Sigmoid colon (tissue), 7 donors: ENCODE results near the gene LECT2. TPM values are rescaled to one million over a fixed set of nuclear protein-coding genes. Genes with fewer than 3 reads are reported as not detected.

Experiments used
- DNase-seq: peaks from one replicate; pipeline ENCODE4 v3.0.0-alpha.2; 2019
- H3K27ac ChIP-seq, 4 donors: fragments of 200-600 bp; sonication (generic); one replicate each; pipeline ENCODE4 v1.5.1; 2016 to 2019; ENCODE audit warnings: mild to moderate bottlenecking in 1 of 4
- H3K27me3 ChIP-seq, 3 donors: fragments of 200-600 bp; sonication (generic); one replicate each; pipeline ENCODE4 v1.5.1; 2019; ENCODE audit warnings: mild to moderate bottlenecking in 1 of 3
- H3K36me3 ChIP-seq, 4 donors: fragments of 200-600 bp; sonication (generic); one replicate each; pipeline ENCODE4 v1.5.1; 2016 to 2019
- H3K4me1 ChIP-seq, 4 donors: fragments of 200-600 bp; sonication (generic); one replicate each; pipeline ENCODE4 v1.5.1; 2017 to 2019
- H3K4me3 ChIP-seq, 4 donors: fragments of 200-600 bp; sonication (generic); one replicate each; pipeline ENCODE4 v1.5.1; 2017 to 2019; ENCODE audit warnings: mild to moderate bottlenecking in 2 of 4, moderate library complexity in 1 of 4
- H3K9me3 ChIP-seq, 4 donors: fragments of 200-600 bp in 3 of 4; sonication (generic) in 3 of 4; one replicate each; pipeline versions ENCODE4 v1.5.1 to v1.6.1; 2013 to 2019
- CTCF ChIP-seq, 4 experiments: fragments of 450-650 bp in 3 of 4; fragments of 200-600 bp in 1 of 4; IDR thresholded peaks; one replicate each; pipeline ENCODE4 v1.5.1; 2016 to 2019; ENCODE audit warnings: antibody characterized with exemption in 4 of 4, mild to moderate bottlenecking in 3 of 4, moderate library complexity in 2 of 4
- EP300 ChIP-seq, 4 donors: sonication (generic); formaldehyde crosslinking; IDR thresholded peaks; one replicate each; pipeline ENCODE4 v1.6.1; 2017; ENCODE audit warnings: antibody characterized with exemption in 4 of 4
- POLR2A ChIP-seq, 2 donors: fragments of 450-650 bp; IDR thresholded peaks; one replicate each; pipeline ENCODE4 v1.6.1; 2016; ENCODE audit warnings: antibody characterized with exemption in 2 of 2, mild to moderate bottlenecking in 2 of 2, moderate library complexity in 2 of 2
- POLR2AphosphoS5 ChIP-seq, 4 donors: sonication (generic); formaldehyde crosslinking; IDR thresholded peaks; one replicate each; pipeline ENCODE4 v1.6.1; 2017; ENCODE audit warnings: antibody characterized with exemption in 4 of 4
- WGBS, 2 donors: extraction: QIAGEN DNeasy Blood & Tissue Kit; methylation state at CpG; one replicate each; pipeline ENCODE4 v1.1.7; 2013; 5-methylcytosine and 5-hydroxymethylcytosine counted together
- intact Hi-C: fragments of 100-400 bp; cut with DNase I; formaldehyde crosslinking; loops from one replicate; pipeline ENCODE4 v1.15.1; 2023
- polyA plus RNA-seq, 3 donors: library from polyadenylated mRNA; stranded (reverse); fragments of 200-250 nt; gene quantifications; one replicate each; pipeline ENCODE4 v1.2.3, GENCODE V29; 2013
- total RNA-seq, 4 donors: library from RNA; depleted of rRNA; stranded (reverse); fragments of >200 nt; gene quantifications; one replicate each; pipeline ENCODE4 v1.1.0, GENCODE V29; 2016
- donor health status: healthy with polysubstance abuse.
- donor health status: Bipolar disorder and iron deficiency.
- donor health status: healthy.

Gene LECT2
- total RNA-seq (not detected), polyA plus RNA-seq (not detected)

- intact Hi-C loops = no loop called here
- Histone ChIP-seq H3K27me3 (no peaks in the 10 kb centered on the region), H3K27ac (no peak within 1 kb of the TSS), H3K4me1 (no peaks in the 10 kb centered on the region), H3K9me3 (no peaks in the 10 kb centered on the region), H3K4me3 (no peak within 1 kb of the TSS), H3K36me3 (no peaks in the 10 kb centered on the region)
- WGBS, 2 donors = 84 to 90% methylated on average over 3 of the region's 3 CpGs
- no peak for DNase-seq
- TF ChIP-seq POLR2A (IDR thresholded peaks at IDR 0.05) = no peak
- TF ChIP-seq CTCF (IDR thresholded peaks at IDR 0.05) = no peak
- no peak for TF ChIP-seq EP300 (IDR thresholded peaks at IDR 0.05)
Measured at GRCh38 chr5:135954899-135955298, at the start of gene LECT2. LECT2 (minus strand) TSS chr5:135954983; CDS start chr5:135954833, 150 bp downstream.

- Histone ChIP-seq H3K36me3 (no peaks in the 10 kb centered on the region), H3K4me3 (no peak overlapping the region), H3K27ac (peak overlapping the region in 1 of 4 donors; percentile 6), H3K9me3 (no peaks in the 10 kb centered on the region), H3K4me1 (peaks cover 0 to 26% (median 18%) of the 10 kb centered on the region in 4 donors), H3K27me3 (no peaks in the 10 kb centered on the region)
- DNase-seq = no peak
- 96% methylated on average over 3 of the region's 3 CpGs for WGBS, 2 donors
- intact Hi-C loops = no loop called here
- no peak for TF ChIP-seq POLR2AphosphoS5 (IDR thresholded peaks at IDR 0.05)
- TF ChIP-seq CTCF (IDR thresholded peaks at IDR 0.05) = no peak
- no peak for TF ChIP-seq EP300 (IDR thresholded peaks at IDR 0.05)
- TF ChIP-seq POLR2A (IDR thresholded peaks at IDR 0.05) = no peak
Measured at GRCh38 chr5:136004436-136004835, 49.7 kb upstream of the LECT2 start.

GRCh38 chr5:136001466-136001981, 46.7 kb upstream of the LECT2 start:
- Histone ChIP-seq H3K36me3 (no peaks in the 10 kb centered on the region), H3K4me3 (no peak overlapping the region), H3K4me1 (peaks cover 0 to 26% (median 10%) of the 10 kb centered on the region in 4 donors), H3K27me3 (no peaks in the 10 kb centered on the region), H3K9me3 (no peaks in the 10 kb centered on the region), H3K27ac (peak overlapping the region in 1 of 4 donors; percentile 42)
- intact Hi-C loops = no loop called here
- no peak for DNase-seq
- WGBS, 2 donors = 67 to 73% methylated on average over 5 of the region's 5 CpGs
- TF ChIP-seq POLR2A (IDR thresholded peaks at IDR 0.05) (no peak), POLR2AphosphoS5 (IDR thresholded peaks at IDR 0.05) (peak in 1 of 4 donors; percentile 20)

GRCh38 chr5:136000932-136001331, 46.1 kb upstream of the LECT2 start:
- intact Hi-C loops = no loop called here
- 78 to 87% methylated on average over 3 of the region's 3 CpGs for WGBS, 2 donors
- no peak for DNase-seq
- no peaks in the 10 kb centered on the region for H3K27me3 ChIP-seq
- H3K9me3 ChIP-seq = no peaks in the 10 kb centered on the region
- no peak for TF ChIP-seq CTCF (IDR thresholded peaks at IDR 0.05)
- TF ChIP-seq POLR2AphosphoS5 (IDR thresholded peaks at IDR 0.05) = no peak
- TF ChIP-seq POLR2A (IDR thresholded peaks at IDR 0.05) = no peak
- TF ChIP-seq EP300 (IDR thresholded peaks at IDR 0.05) = no peak
- peaks cover 0 to 26% (median 10%) of the 10 kb centered on the region in 4 donors for H3K4me1 ChIP-seq
- no peaks in the 10 kb centered on the region for H3K36me3 ChIP-seq
- no peak overlapping the region for H3K4me3 ChIP-seq
- peak overlapping the region in 1 of 4 donors; percentile 42 for H3K27ac ChIP-seq

- WGBS, 2 donors = 92 to 95% methylated on average over 2 of the region's 2 CpGs
- H3K4me3 ChIP-seq = no peak overlapping the region
- H3K36me3 ChIP-seq = no peaks in the 10 kb centered on the region
- H3K27me3 ChIP-seq = no peaks in the 10 kb centered on the region
- intact Hi-C loops = no loop called here
- no peak overlapping the region for H3K27ac ChIP-seq
- DNase-seq = no peak
- no peaks in the 10 kb centered on the region for H3K9me3 ChIP-seq
- H3K4me1 ChIP-seq = peaks cover 0 to 22% (median 10%) of the 10 kb centered on the region in 4 donors
- no peak for TF ChIP-seq CTCF (IDR thresholded peaks at IDR 0.05)
Measured at GRCh38 chr5:136000147-136000546, 45.4 kb upstream of the LECT2 start.
